Body of pancreas (tissue), 4 donors: ENCODE results near the gene HSDL2. TPM values are rescaled to one million over a fixed set of nuclear protein-coding genes. Genes with fewer than 3 reads are reported as not detected.
"Not testable (repeated sequence)": the region's sequence is repeated elsewhere in the genome, so short reads cannot be mapped to it uniquely, and the experiment has no call there.

ENCODE experiments used
- ATAC-seq: fragments of 150-250 bp; one replicate; pipeline ENCODE4 v1.9.1; 2016
- DNase-seq, 4 donors: peaks; one replicate each; pipeline ENCODE4 v3.0.0-alpha.2; 2019
- H3K27ac ChIP-seq, 4 donors: fragments of 200-600 bp; sonication (generic); 1 replicate in 3 of 4; 2 replicates in 1 of 4; pipeline versions ENCODE4 v1.5.1 to v1.6.1; 2016 to 2019; ENCODE audit warnings: mild to moderate bottlenecking in 1 of 4, mixed read lengths in 1 of 4, moderate library complexity in 1 of 4
- H3K27me3 ChIP-seq, 2 donors: fragments of 200-600 bp; sonication (generic); one replicate each; pipeline ENCODE4 v1.6.0; 2016; ENCODE audit warnings: mild to moderate bottlenecking in 1 of 2
- H3K36me3 ChIP-seq, 2 donors: fragments of 200-600 bp; sonication (generic); replicated peaks in 1 of 2; 2 replicates each; pipeline ENCODE4 v1.5.1; 2016; ENCODE audit warnings: low read depth in 2 of 2; ENCODE audit not compliant: insufficient read depth in 1 of 2
- H3K4me1 ChIP-seq: fragments of 200-600 bp; sonication (generic); one replicate; pipeline ENCODE4 v1.6.0; 2016
- H3K4me3 ChIP-seq, 2 donors: fragments of 200-600 bp; sonication (generic); 1 replicate in 1 of 2; 2 replicates in 1 of 2; pipeline ENCODE4 v1.5.1; 2016 to 2019
- H3K9me3 ChIP-seq, 3 donors: fragments of 200-600 bp; sonication (generic); 1 replicate in 2 of 3; 2 replicates in 1 of 3; pipeline ENCODE4 v1.5.1; 2016
- CTCF ChIP-seq, 7 experiments: fragments of 450-650 bp in 4 of 7; fragments of 200-600 bp in 3 of 7; sonication (generic) in 3 of 7; IDR thresholded peaks; one replicate each; pipeline ENCODE4 v1.5.1; 2016 to 2019; ENCODE audit warnings: antibody characterized with exemption in 7 of 7
- POLR2A ChIP-seq, 3 donors: fragments of 450-650 bp; IDR thresholded peaks; one replicate each; pipeline ENCODE4 v1.6.1; 2016; ENCODE audit warnings: antibody characterized with exemption in 3 of 3, mild to moderate bottlenecking in 2 of 3
- WGBS, 2 donors: methylation state at CpG; one replicate each; pipeline ENCODE4 v1.1.5; 2017; 5-methylcytosine and 5-hydroxymethylcytosine counted together
- intact Hi-C: fragments of 100-400 bp; cut with DNase I; formaldehyde crosslinking; loops from one replicate; pipeline ENCODE4 v1.15.1; 2023
- total RNA-seq, 2 donors: library from RNA; depleted of rRNA; stranded (reverse); fragments of >200 nt; gene quantifications; one replicate each; pipeline ENCODE4 v1.1.0, GENCODE V29; 2016

HSDL2 gene
- total RNA-seq, 2 donors from 2014 or later, result 20.5 to 22.7 TPM

DNA sequence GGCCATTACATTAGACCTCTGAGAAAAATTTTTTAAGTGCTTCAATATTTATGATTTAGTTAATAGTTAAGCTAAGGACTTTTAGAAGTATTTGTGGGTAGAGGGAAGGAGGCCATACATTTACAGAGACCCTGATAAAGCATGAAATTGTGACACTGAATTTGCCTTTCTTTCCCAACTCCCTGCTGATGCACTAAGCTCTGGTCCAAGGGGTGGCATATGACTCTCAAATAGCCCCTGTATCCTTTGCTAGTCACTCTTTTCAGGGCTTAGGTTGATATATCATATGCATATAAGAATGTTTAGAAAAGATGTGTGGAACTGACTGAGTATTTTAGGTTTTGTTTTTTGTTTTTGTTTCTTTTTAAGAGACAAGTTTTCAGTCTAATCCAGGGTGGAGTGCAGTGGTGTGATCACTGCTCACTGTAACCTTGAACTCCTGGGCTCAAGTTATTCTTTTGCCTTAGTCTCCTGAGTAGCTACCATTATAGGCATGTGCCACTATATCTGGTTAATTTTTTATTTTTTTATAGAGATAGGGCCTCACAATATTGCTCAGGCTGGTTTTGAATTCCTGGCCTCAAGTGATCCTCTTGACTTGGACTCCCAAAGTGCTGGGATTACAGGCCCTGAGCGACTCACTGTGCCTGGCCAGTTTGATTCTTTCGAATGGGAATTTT is 127.2 kb downstream of the HSDL2 start:
- ATAC-seq (no peak), DNase-seq (no peak)
- Histone ChIP-seq H3K4me3 (no peak overlapping the region), H3K27me3 (no peaks in the 10 kb centered on the region), H3K9me3 (no peaks in the 10 kb centered on the region), H3K36me3 (no peaks in the 10 kb centered on the region), H3K27ac (no peak overlapping the region), H3K4me1 (peaks cover 34% of the 10 kb centered on the region)
- TF ChIP-seq POLR2A (IDR thresholded peaks at IDR 0.05), result no peak
- no peak for TF ChIP-seq CTCF (IDR thresholded peaks at IDR 0.05)
- WGBS, 2 donors, result 96 to 100% methylated on average over 2 of the region's 2 CpGs
- intact Hi-C loops, result no loop called here

DNA sequence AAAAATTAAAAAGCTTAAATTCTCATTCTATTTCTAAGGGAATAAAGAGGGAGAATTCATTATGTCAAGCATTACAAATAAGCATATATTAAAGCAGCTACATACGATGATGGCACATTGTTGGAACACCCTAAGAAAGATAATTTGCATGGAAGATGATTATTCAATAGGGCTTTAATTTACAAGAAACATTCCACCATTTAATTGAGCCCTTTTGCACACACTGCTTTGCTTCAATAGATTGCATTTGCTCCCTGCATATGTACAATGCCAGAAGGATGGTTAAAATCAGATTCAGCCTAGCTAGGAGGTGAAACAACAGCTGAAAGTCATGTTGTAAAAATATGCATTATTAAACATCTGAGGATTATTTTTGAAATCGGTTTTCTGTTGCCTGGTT is 128.5 kb downstream of the HSDL2 start:
- no peak for ATAC-seq
- Histone ChIP-seq H3K27ac (no peak overlapping the region), H3K9me3 (no peaks in the 10 kb centered on the region), H3K4me1 (peaks cover 22% of the 10 kb centered on the region), H3K36me3 (no peaks in the 10 kb centered on the region), H3K27me3 (no peaks in the 10 kb centered on the region), H3K4me3 (no peak overlapping the region)
- no peak for DNase-seq
- intact Hi-C loops, result no loop called here
- TF ChIP-seq CTCF (IDR thresholded peaks at IDR 0.05), result no peak
- TF ChIP-seq POLR2A (IDR thresholded peaks at IDR 0.05), result no peak
- 74 to 83% methylated on average over 2 of the region's 2 CpGs for WGBS, 2 donors

DNA sequence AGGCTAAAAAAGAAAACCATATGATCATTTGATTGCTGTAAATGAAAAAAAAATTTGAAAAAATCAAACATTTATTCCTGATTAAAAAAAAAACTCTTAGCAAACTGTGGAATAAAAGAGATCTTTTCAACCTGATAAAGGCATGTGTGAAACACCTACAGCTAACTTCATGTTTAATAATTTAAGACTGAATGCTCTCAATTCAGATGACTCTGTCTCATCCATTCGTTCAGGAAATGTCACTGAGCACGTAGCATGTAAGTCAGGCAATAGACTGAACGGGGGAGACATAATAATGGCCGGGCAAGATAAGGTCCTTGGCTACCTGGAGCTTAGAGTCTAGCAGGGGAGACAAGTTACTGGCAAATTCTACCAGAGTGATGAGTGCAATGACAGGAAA is 132.5 kb downstream of the HSDL2 start:
- H3K27me3 ChIP-seq, H3K36me3 ChIP-seq, H3K9me3 ChIP-seq, H3K4me1 ChIP-seq, intact Hi-C loops, ATAC-seq, H3K4me3 ChIP-seq, H3K27ac ChIP-seq, DNase-seq: not testable (repeated sequence)
- 85 to 88% methylated on average over 4 of the region's 4 CpGs for WGBS, 2 donors

- Histone ChIP-seq H3K4me1 (no peaks in the 10 kb centered on the region), H3K36me3 (no peaks in the 10 kb centered on the region), H3K9me3 (no peaks in the 10 kb centered on the region), H3K27me3 (no peaks in the 10 kb centered on the region), H3K4me3 (no peak overlapping the region), H3K27ac (no peak overlapping the region)
- DNase-seq, result no peak
- TF ChIP-seq CTCF (IDR thresholded peaks at IDR 0.05), result no peak
- TF ChIP-seq POLR2A (IDR thresholded peaks at IDR 0.05), result no peak
- intact Hi-C loops, result no loop called here
- 91 to 92% methylated on average over 2 of the region's 2 CpGs for WGBS, 2 donors
- ATAC-seq, result no peak
These were observed 136.9 kb downstream of the HSDL2 start for GRCh38 chr9:112516769-112517168.

DNA sequence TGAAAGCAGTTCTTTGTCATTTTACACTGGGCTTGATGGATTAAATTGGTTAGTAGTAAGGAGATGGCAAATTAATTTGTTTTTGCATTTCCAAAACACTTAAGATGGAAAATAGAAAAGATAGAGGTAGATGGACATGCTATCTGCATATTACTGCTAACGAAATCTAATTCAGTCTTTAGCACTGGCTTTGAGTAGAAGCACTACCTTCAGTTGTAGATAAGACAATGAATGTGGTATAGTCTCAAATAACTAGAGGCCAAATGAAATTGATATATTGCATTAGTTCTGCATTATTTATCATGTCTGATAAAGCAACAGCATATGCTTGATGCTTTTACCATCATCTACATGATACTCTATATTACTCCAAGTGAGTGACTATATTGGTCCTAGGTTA is 140.2 kb downstream of the HSDL2 start:
- no peak overlapping the region for H3K27ac ChIP-seq
- no peaks in the 10 kb centered on the region for H3K4me1 ChIP-seq
- intact Hi-C loops, result no loop called here
- TF ChIP-seq POLR2A (IDR thresholded peaks at IDR 0.05) (no peak), CTCF (IDR thresholded peaks at IDR 0.05) (no peak)
- ATAC-seq, result no peak
- DNase-seq, result no peak
- no peaks in the 10 kb centered on the region for H3K9me3 ChIP-seq
- H3K27me3 ChIP-seq, result no peaks in the 10 kb centered on the region
- H3K36me3 ChIP-seq, result no peaks in the 10 kb centered on the region
- 94 to 96% methylated on average over 1 of the region's 1 CpG for WGBS, 2 donors
- no peak overlapping the region for H3K4me3 ChIP-seq
